ENCODE data around the gene TTC12. TPM values are rescaled to one million over a fixed set of nuclear protein-coding genes. Genes with fewer than 3 reads are reported as not detected.

Gene TTC12
- total RNA-seq, 8 experiments from 2014 or later: 4.1 to 26.7 (median 8.6) TPM; not detected in 1

DNA sequence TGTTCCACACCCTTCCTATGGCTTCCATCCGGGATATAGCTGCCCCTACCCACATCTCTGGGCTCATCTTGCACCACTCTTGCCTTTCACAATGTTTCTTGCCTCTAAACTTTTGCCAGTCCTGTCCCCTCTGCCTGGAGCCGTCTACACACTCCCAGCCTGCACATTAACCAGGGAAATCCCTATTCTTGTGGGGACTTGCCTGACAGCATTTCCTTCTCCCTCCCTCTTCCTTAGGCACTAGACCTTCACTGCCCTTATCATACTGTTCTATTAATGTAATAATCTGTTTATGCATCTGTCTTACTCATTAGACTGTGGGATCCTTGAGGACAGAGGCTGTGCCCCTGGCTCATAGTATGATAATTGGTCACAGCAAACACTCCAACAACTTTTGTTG is 5.8 kb upstream of the TTC12 start:
- in situ Hi-C loops (cut with MboI; ENCODE audit: low pct_unique_long_range_greater_than_20kb in 2 of 9, low sequenced_read_pairs in 9 of 9, unreplicated experiment in 9 of 9): loop anchor here (5.0 to 25.0 kb wide), 9 partner anchors 129 to 954 kb away; partner anchors contain the start of genes CLDN25 (in 2 of the 9) and TMPRSS5 (in 1 of the 9)
- Histone ChIP-seq H3K4me3 (no peak overlapping the region), H3K27ac (no peak overlapping the region), H3K4me1 (replicated peaks in 1 of 2) (no peaks in the 10 kb centered on the region)
- no peak for ATAC-seq (replicated peaks in 6 of 8)
- 20 to 100% (median 48%) methylated on average over 1 to 2 of the region's 2 CpGs; no CpG with 5 or more reads in 6 of the 10 experiments for WGBS, 10 experiments

GRCh38 chr11:113311536-113311935 is 2.8 kb upstream of the TTC12 start:
- Histone ChIP-seq H3K4me3 (no peak overlapping the region), H3K4me1 (replicated peaks in 1 of 2) (peaks cover 9 to 19% of the 10 kb centered on the region in 2 donors), H3K27ac (no peak overlapping the region)
- 50 to 100% (median 71%) methylated on average over 1 of the region's 1 CpG; no CpG with 5 or more reads in 2 of the 10 experiments for WGBS, 10 experiments
- no peak for ATAC-seq (replicated peaks in 6 of 8)
- in situ Hi-C loops (cut with MboI; ENCODE audit: low pct_unique_long_range_greater_than_20kb in 2 of 9, low sequenced_read_pairs in 9 of 9, unreplicated experiment in 9 of 9): loop anchor here in 8 of 9 experiments (10.0 to 25.0 kb wide), 7 partner anchors 126 to 951 kb away; partner anchors contain the start of genes CLDN25 (in 2 of the 8) and TMPRSS5 (in 1 of the 8)

DNA sequence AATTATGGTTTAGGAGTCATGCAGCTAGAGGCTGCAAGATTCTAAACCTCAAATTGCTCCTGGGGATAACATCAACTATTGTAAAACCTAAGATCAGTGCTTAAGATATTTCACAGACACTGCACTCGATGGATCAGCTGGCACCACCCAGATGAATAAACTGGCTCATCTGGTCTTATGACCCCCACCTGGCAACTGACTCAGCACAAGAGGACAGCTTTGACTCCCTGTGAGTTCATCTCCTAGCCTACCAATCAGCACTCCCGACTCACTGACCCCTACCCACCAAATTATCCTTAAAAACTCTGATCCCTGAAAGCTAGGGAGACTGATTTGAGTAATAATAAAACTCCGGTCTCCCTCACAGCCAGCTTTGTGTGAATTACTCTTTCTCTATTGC is 782 bp upstream of the TTC12 start:
- Histone ChIP-seq H3K27ac (no peak overlapping the region), H3K4me3 (no peak overlapping the region), H3K4me1 (replicated peaks in 1 of 2) (peaks cover 22 to 37% of the 10 kb centered on the region in 2 donors)
- ATAC-seq (replicated peaks in 6 of 8): no peak
- in situ Hi-C loops (cut with MboI; ENCODE audit: low pct_unique_long_range_greater_than_20kb in 2 of 9, low sequenced_read_pairs in 9 of 9, unreplicated experiment in 9 of 9): loop anchor here in 8 of 9 experiments (10.0 to 25.0 kb wide), 7 partner anchors 124 to 949 kb away; partner anchors contain the start of genes CLDN25 (in 2 of the 8) and TMPRSS5 (in 1 of the 8)
- WGBS, 10 experiments: 60 to 100% (median 86%) methylated on average over 1 to 3 of the region's 3 CpGs; no CpG with 5 or more reads in 1 of the 10 experiments

DNA sequence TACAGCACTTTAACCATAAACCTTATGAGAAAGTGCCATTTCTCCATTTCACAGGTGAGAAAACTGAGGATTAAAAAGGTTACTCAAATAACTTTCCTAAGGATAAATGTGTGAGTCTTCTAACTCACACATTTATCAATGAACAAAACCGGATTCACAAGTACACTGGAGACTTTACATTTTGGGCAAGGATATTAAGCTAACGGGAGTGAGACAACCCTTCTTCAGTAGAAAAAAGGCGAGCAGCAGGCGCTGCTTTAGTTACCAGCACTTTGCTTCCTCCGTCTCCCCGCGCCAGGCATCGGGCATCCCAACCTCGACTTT is 356 bp upstream of the TTC12 start:
- in situ Hi-C loops (cut with MboI; ENCODE audit: low pct_unique_long_range_greater_than_20kb in 2 of 9, low sequenced_read_pairs in 9 of 9, unreplicated experiment in 9 of 9): loop anchor here in 8 of 9 experiments (10.0 to 25.0 kb wide), 7 partner anchors 123 to 948 kb away; partner anchors contain the start of genes CLDN25 (in 2 of the 8) and TMPRSS5 (in 1 of the 8)
- Histone ChIP-seq H3K4me1 (replicated peaks in 1 of 2) (peaks cover 22 to 37% of the 10 kb centered on the region in 2 donors), H3K27ac (no peak overlapping the region), H3K4me3 (peak overlapping the region; percentile 35 to 80 (median 67))
- 0 to 80% (median 8%) methylated on average over 1 to 8 of the region's 9 CpGs; no CpG with 5 or more reads in 6 of the 10 experiments for whole genome bisulfite sequencing, 10 experiments
- ATAC-seq (replicated peaks in 6 of 8): no peak

- Histone ChIP-seq H3K4me1 (replicated peaks in 1 of 2) (peaks cover 22 to 37% of the 10 kb centered on the region in 2 donors), H3K4me3 (no peak overlapping the region), H3K27ac (peak overlapping the region in 1 of 2 donors; percentile 59)
- 0 to 84% (median 61%) methylated on average over 1 to 6 of the region's 6 CpGs; no CpG with 5 or more reads in 2 of the 10 experiments for WGBS, 10 experiments
- in situ Hi-C loops (cut with MboI; ENCODE audit: low pct_unique_long_range_greater_than_20kb in 2 of 9, low sequenced_read_pairs in 9 of 9, unreplicated experiment in 9 of 9): loop anchor here in 8 of 9 experiments (10.0 to 25.0 kb wide), 7 partner anchors 121 to 946 kb away; partner anchors contain the start of genes CLDN25 (in 2 of the 8) and TMPRSS5 (in 1 of the 8)
- ATAC-seq (replicated peaks in 6 of 8): no peak
Observed at GRCh38 chr11:113315811-113316210, 1.4 kb downstream of the TTC12 start.

DNA sequence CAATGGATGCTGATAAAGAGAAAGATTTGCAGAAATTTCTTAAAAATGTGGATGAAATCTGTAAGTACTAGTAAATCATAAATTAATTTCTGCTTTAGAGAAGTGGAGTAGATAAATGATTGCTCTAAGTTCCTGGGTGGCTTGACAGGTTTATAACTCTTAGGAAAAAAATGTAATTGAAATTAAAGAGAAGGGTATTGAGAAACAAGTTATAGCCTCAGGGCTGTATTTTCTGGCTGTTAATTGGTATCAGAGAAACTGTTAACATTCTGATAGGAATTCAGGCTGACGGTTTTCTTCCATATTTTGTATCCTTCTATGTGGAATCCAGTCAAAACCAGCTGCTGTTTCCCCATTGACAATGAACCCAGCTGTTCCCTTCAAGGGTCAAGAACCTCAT is 1.9 kb downstream of the TTC12 start:
- in situ Hi-C loops (cut with MboI; ENCODE audit: low pct_unique_long_range_greater_than_20kb in 2 of 9, low sequenced_read_pairs in 9 of 9, unreplicated experiment in 9 of 9): loop anchor here in 8 of 9 experiments (10.0 to 25.0 kb wide), 7 partner anchors 121 to 946 kb away; partner anchors contain the start of genes CLDN25 (in 2 of the 8) and TMPRSS5 (in 1 of the 8)
- no peak for ATAC-seq (replicated peaks in 6 of 8)
- peak overlapping the region in 1 of 2 donors; percentile 59 for H3K27ac ChIP-seq
- no peak overlapping the region for H3K4me3 ChIP-seq
- 10 to 80% (median 45%) methylated on average over 1 of the region's 1 CpG; no CpG with 5 or more reads in 2 of the 10 experiments for WGBS, 10 experiments
- H3K4me1 ChIP-seq (replicated peaks in 1 of 2): peaks cover 22 to 37% of the 10 kb centered on the region in 2 donors

DNA sequence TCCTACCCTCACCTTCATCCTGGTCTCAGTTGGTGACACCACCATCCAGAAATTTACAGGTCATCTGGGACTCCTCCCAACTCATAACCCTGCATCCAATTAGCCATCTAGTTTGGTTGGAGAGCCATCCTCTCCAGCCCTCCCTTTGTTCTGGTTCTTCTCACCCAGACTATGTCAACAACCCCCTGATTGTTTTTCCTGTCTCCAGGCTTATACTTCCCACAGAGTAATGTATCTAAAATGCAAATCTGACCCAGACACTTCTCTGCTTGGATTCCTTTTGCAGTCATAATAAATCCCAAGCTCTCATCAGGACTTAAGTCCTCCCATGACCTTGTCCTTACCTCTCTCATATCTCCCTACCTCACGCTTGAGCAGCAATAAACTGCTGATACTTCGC is 3.0 kb downstream of the TTC12 start:
- Histone ChIP-seq H3K4me3 (no peak overlapping the region), H3K27ac (peak overlapping the region; percentile 66 to 69), H3K4me1 (replicated peaks in 1 of 2) (peaks cover 22 to 37% of the 10 kb centered on the region in 2 donors)
- in situ Hi-C loops (cut with MboI; ENCODE audit: low pct_unique_long_range_greater_than_20kb in 2 of 9, low sequenced_read_pairs in 9 of 9, unreplicated experiment in 9 of 9): loop anchor here in 8 of 9 experiments (10.0 to 25.0 kb wide), 7 partner anchors 120 to 945 kb away; partner anchors contain the start of genes CLDN25 (in 2 of the 8) and TMPRSS5 (in 1 of the 8)
- peak in 2 of 8 experiments; percentile 18 to 71 for ATAC-seq (replicated peaks in 6 of 8)
- 57 to 100% (median 86%) methylated on average over 2 of the region's 2 CpGs; no CpG with 5 or more reads in 3 of the 10 experiments for WGBS, 10 experiments

GRCh38 chr11:113319085-113319484 is 4.7 kb downstream of the TTC12 start:
- WGBS, 10 experiments: 41 to 100% (median 90%) methylated on average over 1 to 4 of the region's 4 CpGs
- in situ Hi-C loops (cut with MboI; ENCODE audit: low pct_unique_long_range_greater_than_20kb in 2 of 9, low sequenced_read_pairs in 9 of 9, unreplicated experiment in 9 of 9): loop anchor here in 8 of 9 experiments (10.0 to 25.0 kb wide), 7 partner anchors 118 to 943 kb away; partner anchors contain the start of genes CLDN25 (in 2 of the 8) and TMPRSS5 (in 1 of the 8)
- H3K27ac ChIP-seq: no peak overlapping the region
- peaks cover 22 to 42% of the 10 kb centered on the region in 2 donors for H3K4me1 ChIP-seq (replicated peaks in 1 of 2)
- no peak overlapping the region for H3K4me3 ChIP-seq
- ATAC-seq (replicated peaks in 6 of 8): no peak

- no peak overlapping the region for H3K4me3 ChIP-seq
- in situ Hi-C loops (cut with MboI; ENCODE audit: low pct_unique_long_range_greater_than_20kb in 2 of 9, low sequenced_read_pairs in 9 of 9, unreplicated experiment in 9 of 9): loop anchor here in 8 of 9 experiments (25.0 kb wide), 6 partner anchors 115 to 940 kb away; partner anchors contain the start of genes CLDN25 (in 2 of the 8) and TMPRSS5 (in 1 of the 8)
- ATAC-seq (replicated peaks in 6 of 8): no peak
- H3K27ac ChIP-seq: no peak overlapping the region
- 36 to 94% (median 73%) methylated on average over 1 to 4 of the region's 4 CpGs for WGBS, 10 experiments
- H3K4me1 ChIP-seq (replicated peaks in 1 of 2): peaks cover 6 to 29% of the 10 kb centered on the region in 2 donors
Observed at GRCh38 chr11:113322158-113322557, 7.8 kb downstream of the TTC12 start.

GRCh38 chr11:113324250-113324649 is 9.9 kb downstream of the TTC12 start:
- H3K27ac ChIP-seq: no peak overlapping the region
- H3K4me3 ChIP-seq: no peak overlapping the region
- peak in 3 of 8 experiments; percentile 22 to 58 (median 23) for ATAC-seq (replicated peaks in 6 of 8)
- in situ Hi-C loops (cut with MboI; ENCODE audit: low pct_unique_long_range_greater_than_20kb in 2 of 9, low sequenced_read_pairs in 9 of 9, unreplicated experiment in 9 of 9): loop anchor here in 8 of 9 experiments (25.0 kb wide), 6 partner anchors 113 to 938 kb away; partner anchors contain the start of genes CLDN25 (in 2 of the 8) and TMPRSS5 (in 1 of the 8)
- H3K4me1 ChIP-seq (replicated peaks in 1 of 2): peaks cover 0 to 17% of the 10 kb centered on the region in 2 donors
- WGBS, 10 experiments: 20 to 100% (median 89%) methylated on average over 1 to 5 of the region's 5 CpGs; no CpG with 5 or more reads in 1 of the 10 experiments

- no peak for ATAC-seq (replicated peaks in 6 of 8)
- WGBS, 10 experiments: 43 to 100% (median 90%) methylated on average over 1 to 2 of the region's 2 CpGs; no CpG with 5 or more reads in 4 of the 10 experiments
- no peak overlapping the region for H3K27ac ChIP-seq
- no peak overlapping the region for H3K4me3 ChIP-seq
- in situ Hi-C loops (cut with MboI; ENCODE audit: low pct_unique_long_range_greater_than_20kb in 2 of 9, low sequenced_read_pairs in 9 of 9, unreplicated experiment in 9 of 9): no loop called here
- H3K4me1 ChIP-seq (replicated peaks in 1 of 2): peaks cover 0 to 3% of the 10 kb centered on the region in 2 donors
Observed at GRCh38 chr11:113329725-113330124, 15.3 kb downstream of the TTC12 start.

DNA sequence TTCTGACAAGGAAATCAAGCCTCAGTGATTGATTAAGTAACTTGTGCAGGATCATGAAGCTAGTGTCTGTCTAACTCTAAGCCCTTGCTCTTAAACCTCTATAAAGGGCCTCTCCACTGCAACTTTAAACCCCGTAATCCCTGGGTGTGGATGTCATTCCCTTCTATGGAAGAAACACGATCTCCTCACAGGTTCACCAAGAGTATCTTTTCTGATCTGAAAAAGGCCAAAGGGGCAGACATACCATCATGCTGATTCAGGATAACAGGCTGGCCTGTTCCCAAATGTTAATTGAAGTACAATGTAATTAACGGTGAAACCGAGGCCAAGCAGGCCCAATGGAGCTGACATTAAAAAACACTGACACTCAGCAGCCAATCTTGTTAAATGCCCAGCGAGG is 17.1 kb downstream of the TTC12 start:
- Histone ChIP-seq H3K4me1 (replicated peaks in 1 of 2) (no peaks in the 10 kb centered on the region), H3K27ac (no peak overlapping the region), H3K4me3 (no peak overlapping the region)
- WGBS, 10 experiments: 0 to 100% (median 70%) methylated on average over 1 to 5 of the region's 5 CpGs; no CpG with 5 or more reads in 1 of the 10 experiments
- in situ Hi-C loops (cut with MboI; ENCODE audit: low pct_unique_long_range_greater_than_20kb in 2 of 9, low sequenced_read_pairs in 9 of 9, unreplicated experiment in 9 of 9): no loop called here
- no peak for ATAC-seq (replicated peaks in 6 of 8)

GRCh38 chr11:113332023-113332422 is 17.6 kb downstream of the TTC12 start:
- ATAC-seq (replicated peaks in 6 of 8): no peak
- no peak overlapping the region for H3K4me3 ChIP-seq
- in situ Hi-C loops (cut with MboI; ENCODE audit: low pct_unique_long_range_greater_than_20kb in 2 of 9, low sequenced_read_pairs in 9 of 9, unreplicated experiment in 9 of 9): no loop called here
- no peaks in the 10 kb centered on the region for H3K4me1 ChIP-seq (replicated peaks in 1 of 2)
- no peak overlapping the region for H3K27ac ChIP-seq
- 0 to 97% (median 80%) methylated on average over 2 to 7 of the region's 7 CpGs; no CpG with 5 or more reads in 1 of the 10 experiments for WGBS, 10 experiments
